Measurements from ENCODE around the gene MRTFB.

DNA sequence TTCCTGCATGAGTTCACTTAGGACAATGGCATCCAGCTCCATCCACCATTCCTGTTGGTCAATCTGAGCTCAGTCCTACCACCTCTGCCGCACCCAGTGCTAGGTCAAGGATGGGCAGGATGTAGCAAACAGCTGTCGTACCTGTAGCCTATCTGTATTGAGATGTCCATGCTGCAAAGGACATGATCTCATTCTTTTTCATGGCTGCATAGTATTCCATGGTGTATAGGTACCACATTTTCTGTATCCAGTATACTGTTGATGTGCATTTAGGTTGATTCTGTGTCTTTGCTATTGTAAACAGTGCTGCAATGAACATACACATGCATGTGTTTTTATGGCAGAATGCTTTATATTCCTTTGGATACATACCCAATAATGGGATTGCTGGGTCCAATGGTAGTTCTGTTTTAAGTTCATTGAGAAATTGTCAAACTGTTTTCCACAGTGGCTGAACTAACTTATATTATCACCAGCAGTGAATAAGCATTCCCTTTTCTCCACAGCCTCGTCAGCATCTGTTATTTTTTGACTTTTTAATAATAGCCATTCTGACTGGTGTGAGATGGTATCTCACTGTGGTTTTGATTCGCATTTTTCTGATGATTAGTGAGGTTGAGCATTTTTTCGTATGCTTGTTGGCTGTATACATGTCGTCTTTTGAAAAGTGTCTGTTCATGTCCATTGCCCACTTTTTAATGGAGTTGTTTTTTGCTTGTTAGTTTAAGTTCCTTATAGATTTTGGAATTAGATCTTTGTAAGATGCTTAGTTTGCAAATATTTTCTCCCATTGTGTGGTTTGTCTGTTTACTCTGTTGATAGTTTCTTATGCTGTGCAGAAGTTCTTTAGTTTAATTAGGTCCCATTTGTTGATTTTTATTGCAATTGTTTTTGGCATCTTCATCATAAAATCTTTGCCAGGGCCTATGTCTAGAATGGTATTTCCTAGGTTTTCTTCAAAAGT is 7.2 kb upstream of the MRTFB start:
- TF ChIP-seq, protein P1, sequence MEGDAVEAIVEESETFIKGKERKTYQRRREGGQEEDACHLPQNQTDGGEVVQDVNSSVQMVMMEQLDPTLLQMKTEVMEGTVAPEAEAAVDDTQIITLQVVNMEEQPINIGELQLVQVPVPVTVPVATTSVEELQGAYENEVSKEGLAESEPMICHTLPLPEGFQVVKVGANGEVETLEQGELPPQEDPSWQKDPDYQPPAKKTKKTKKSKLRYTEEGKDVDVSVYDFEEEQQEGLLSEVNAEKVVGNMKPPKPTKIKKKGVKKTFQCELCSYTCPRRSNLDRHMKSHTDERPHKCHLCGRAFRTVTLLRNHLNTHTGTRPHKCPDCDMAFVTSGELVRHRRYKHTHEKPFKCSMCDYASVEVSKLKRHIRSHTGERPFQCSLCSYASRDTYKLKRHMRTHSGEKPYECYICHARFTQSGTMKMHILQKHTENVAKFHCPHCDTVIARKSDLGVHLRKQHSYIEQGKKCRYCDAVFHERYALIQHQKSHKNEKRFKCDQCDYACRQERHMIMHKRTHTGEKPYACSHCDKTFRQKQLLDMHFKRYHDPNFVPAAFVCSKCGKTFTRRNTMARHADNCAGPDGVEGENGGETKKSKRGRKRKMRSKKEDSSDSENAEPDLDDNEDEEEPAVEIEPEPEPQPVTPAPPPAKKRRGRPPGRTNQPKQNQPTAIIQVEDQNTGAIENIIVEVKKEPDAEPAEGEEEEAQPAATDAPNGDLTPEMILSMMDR (IDR thresholded peaks at IDR 0.05): no peak
- TF ChIP-seq POLR2A (IDR thresholded peaks at IDR 0.05): no peak

Data from testis (tissue), 2 donors.